Rectal smooth muscle tissue (tissue), 1 donor: ENCODE data around the gene GDF7.

Experiments used
- H3K27ac ChIP-seq: one replicate; pipeline ENCODE4 v1.7.0; 2013; ENCODE audit warnings: low read depth, low read length, inconsistent platforms
- H3K27me3 ChIP-seq: one replicate; pipeline ENCODE4 v1.7.0; 2013; ENCODE audit warnings: low read length; ENCODE audit not compliant: control insufficient read depth, insufficient read depth
- H3K36me3 ChIP-seq: one replicate; pipeline ENCODE4 v1.7.0; 2013; ENCODE audit warnings: low read length; ENCODE audit not compliant: control insufficient read depth, insufficient read depth
- H3K4me1 ChIP-seq: one replicate; pipeline ENCODE4 v1.7.0; 2013; ENCODE audit warnings: low read length; ENCODE audit not compliant: control insufficient read depth, insufficient read depth
- H3K4me3 ChIP-seq: one replicate; pipeline ENCODE4 v1.7.0; 2013; ENCODE audit warnings: low read length
- H3K9ac ChIP-seq: one replicate; pipeline ENCODE4 v1.7.0; 2013; ENCODE audit warnings: low read length

GDF7 gene

DNA sequence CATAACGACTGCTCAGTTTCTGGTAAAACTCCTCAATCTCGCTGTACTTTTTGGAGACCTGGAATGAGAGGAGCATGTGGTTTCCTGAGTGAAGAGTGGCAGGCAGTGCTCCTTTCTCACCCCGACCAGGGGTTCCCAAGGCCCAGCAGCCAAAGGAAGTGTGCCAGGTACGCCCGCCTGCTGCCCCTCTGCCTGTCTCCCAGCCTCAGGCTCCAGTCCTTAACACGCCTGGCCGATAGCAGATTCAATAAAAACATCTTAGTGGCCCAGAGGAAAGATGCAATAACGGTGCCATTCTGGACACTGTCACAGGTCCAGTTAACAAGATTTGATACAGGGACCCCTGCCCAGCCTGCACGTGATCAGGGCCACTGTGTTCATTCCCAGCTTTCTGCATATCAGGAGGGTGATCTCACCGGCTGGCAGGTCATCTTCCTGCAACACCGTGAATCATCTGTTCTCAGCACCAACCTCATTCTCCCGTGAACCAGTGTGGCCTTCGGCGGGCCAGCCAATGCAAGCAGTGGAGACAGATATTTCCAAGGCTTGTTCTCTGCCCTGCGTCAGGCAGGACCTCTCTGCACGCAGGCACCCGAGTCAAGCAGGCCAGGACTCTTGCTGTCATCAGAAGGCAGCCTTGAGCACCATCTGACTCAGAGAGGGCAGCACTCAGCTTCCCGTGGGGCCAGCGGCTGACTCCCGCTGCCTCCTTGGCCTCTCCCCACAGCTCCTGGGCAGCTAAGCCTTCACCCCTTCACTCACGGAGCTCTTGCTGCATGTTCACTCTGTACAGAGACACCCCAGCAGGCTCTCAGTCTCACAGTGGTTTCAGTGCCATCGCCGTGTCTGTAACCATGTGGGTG is 25.6 kb upstream of the GDF7 start:
- Histone ChIP-seq H3K36me3 (peaks cover 12% of the 10 kb centered on the region), H3K27ac (peak overlapping the region; percentile 95), H3K4me1 (peaks cover 46% of the 10 kb centered on the region), H3K9ac (peak overlapping the region; percentile 0), H3K4me3 (no peak overlapping the region), H3K27me3 (no peaks in the 10 kb centered on the region)

DNA sequence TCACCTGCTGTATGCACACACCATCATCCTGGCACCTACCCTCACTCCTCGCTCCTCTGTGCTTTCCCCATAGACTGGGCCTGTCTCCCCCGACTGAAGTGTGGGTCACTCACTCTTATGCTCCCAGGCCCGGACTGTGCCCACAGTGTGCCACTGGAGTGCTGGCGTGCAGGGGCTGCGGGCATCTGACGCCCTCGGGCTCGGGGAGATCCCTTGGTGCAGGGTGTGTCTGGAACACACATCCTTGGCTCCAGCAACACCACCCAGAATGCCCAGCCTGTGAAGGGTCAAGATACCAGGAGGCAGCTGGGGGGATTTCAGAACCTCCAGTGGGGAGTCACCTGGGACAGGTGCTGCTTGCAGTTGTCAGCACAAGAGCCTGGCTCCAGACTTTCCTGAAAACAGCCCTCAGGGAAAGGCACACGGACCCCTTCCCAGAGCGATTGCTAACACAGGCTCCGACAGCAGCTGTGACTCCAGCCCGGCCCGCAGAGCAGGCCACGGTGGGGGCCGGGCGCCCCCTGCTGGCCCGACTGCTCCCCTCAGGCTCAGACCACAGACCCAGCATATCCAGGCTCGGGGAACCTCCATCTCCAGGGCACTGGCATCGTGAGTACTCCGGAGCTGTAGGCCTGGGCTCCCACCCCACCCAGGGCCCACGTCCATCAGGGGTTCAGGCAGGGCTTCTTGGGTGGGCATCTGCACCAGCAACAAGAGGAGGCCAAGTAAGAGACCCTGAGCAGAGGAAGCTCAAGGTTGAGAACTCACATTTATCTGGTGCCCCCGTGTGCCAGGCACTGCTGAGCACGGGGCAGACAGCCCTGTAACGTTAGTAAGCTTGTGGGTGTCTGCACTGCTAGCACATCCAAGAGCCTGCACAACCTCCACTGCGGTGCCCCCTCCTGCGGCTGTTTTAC is 24.6 kb upstream of the GDF7 start:
- Histone ChIP-seq H3K27me3 (no peaks in the 10 kb centered on the region), H3K4me1 (peaks cover 40% of the 10 kb centered on the region), H3K4me3 (no peak overlapping the region), H3K27ac (peak overlapping the region; percentile 95), H3K9ac (peak overlapping the region; percentile 0), H3K36me3 (peaks cover 11% of the 10 kb centered on the region)

- Histone ChIP-seq H3K27ac (peak overlapping the region; percentile 95), H3K4me1 (peaks cover 33% of the 10 kb centered on the region), H3K36me3 (peaks cover 11% of the 10 kb centered on the region), H3K27me3 (no peaks in the 10 kb centered on the region), H3K9ac (no peak overlapping the region), H3K4me3 (no peak overlapping the region)
Observed at GRCh38 chr2:20643060-20643459, 23.9 kb upstream of the GDF7 start.

GRCh38 chr2:20643826-20644225 is 23.1 kb upstream of the GDF7 start:
- Histone ChIP-seq H3K4me3 (no peak overlapping the region), H3K4me1 (peaks cover 34% of the 10 kb centered on the region), H3K27ac (no peak overlapping the region), H3K9ac (no peak overlapping the region), H3K27me3 (no peaks in the 10 kb centered on the region), H3K36me3 (peaks cover 11% of the 10 kb centered on the region)

GRCh38 chr2:20645301-20645701 is 21.6 kb upstream of the GDF7 start:
- Histone ChIP-seq H3K4me3 (no peak overlapping the region), H3K27me3 (no peaks in the 10 kb centered on the region), H3K4me1 (peaks cover 41% of the 10 kb centered on the region), H3K9ac (no peak overlapping the region), H3K36me3 (peaks cover 11% of the 10 kb centered on the region), H3K27ac (no peak overlapping the region)

- H3K27me3 ChIP-seq, result no peaks in the 10 kb centered on the region
- H3K36me3 ChIP-seq, result peaks cover 7% of the 10 kb centered on the region
- H3K4me1 ChIP-seq, result peaks cover 36% of the 10 kb centered on the region
- H3K27ac ChIP-seq, result no peak overlapping the region
- H3K9ac ChIP-seq, result no peak overlapping the region
- H3K4me3 ChIP-seq, result no peak overlapping the region
Observed at GRCh38 chr2:20645761-20646160, 21.2 kb upstream of the GDF7 start.

- no peak overlapping the region for H3K9ac ChIP-seq
Observed at GRCh38 chr2:20646446-20646845, 20.5 kb upstream of the GDF7 start.

DNA sequence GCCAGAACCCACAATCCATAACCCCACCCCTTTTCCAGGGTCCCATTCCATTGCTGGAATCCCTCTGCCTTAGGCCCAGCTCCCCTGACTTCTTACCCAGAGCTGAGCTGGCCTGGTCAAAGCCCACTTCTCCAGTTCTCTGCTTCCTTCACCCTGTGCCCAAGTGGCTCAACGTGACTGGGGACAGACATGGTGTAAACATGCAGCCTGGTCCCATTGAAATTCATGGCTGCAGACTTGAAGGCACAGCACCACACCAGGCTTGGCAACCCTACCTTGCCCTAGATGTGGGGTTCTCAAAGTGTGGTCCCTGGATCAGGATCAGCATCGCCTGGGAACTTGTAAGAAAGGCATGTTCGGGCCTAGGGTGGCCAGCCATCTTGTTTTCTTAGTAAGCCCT is 19.7 kb upstream of the GDF7 start:
- no peak overlapping the region for H3K9ac ChIP-seq
- H3K27ac ChIP-seq, result no peak overlapping the region
- H3K36me3 ChIP-seq, result peaks cover 5% of the 10 kb centered on the region
- H3K4me3 ChIP-seq, result no peak overlapping the region
- H3K4me1 ChIP-seq, result peaks cover 27% of the 10 kb centered on the region
- H3K27me3 ChIP-seq, result no peaks in the 10 kb centered on the region

More at GRCh38 chr2:20646446-20646845, 20.5 kb upstream of the GDF7 start:
- peaks cover 5% of the 10 kb centered on the region for H3K36me3 ChIP-seq
- H3K4me1 ChIP-seq, result peaks cover 30% of the 10 kb centered on the region
- no peak overlapping the region for H3K4me3 ChIP-seq
- no peak overlapping the region for H3K27ac ChIP-seq
- H3K27me3 ChIP-seq, result no peaks in the 10 kb centered on the region

DNA sequence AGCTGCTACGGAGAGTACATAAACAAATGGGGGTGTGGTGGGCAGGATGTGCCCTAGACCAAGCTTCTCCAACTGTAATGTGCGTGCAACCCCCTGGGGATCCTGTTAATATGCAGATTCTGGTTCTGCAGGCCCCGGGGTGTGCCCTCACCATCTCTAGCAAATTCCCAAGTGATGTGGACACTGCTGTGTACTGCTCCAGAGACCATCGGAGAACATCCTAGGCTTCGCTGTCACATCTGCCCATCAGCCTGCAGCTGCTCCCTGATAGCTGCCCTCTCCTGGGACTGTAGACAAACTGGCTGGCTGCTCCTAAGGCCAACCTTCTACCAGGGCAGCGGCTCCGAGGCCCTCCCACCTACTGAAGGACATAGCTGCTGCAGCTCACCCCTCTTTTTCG is 19.2 kb upstream of the GDF7 start:
- peaks cover 27% of the 10 kb centered on the region for H3K4me1 ChIP-seq
- peak overlapping the region; percentile 10 for H3K27ac ChIP-seq
- no peaks in the 10 kb centered on the region for H3K27me3 ChIP-seq
- H3K36me3 ChIP-seq, result peaks cover 5% of the 10 kb centered on the region
- H3K4me3 ChIP-seq, result no peak overlapping the region
- no peak overlapping the region for H3K9ac ChIP-seq

DNA sequence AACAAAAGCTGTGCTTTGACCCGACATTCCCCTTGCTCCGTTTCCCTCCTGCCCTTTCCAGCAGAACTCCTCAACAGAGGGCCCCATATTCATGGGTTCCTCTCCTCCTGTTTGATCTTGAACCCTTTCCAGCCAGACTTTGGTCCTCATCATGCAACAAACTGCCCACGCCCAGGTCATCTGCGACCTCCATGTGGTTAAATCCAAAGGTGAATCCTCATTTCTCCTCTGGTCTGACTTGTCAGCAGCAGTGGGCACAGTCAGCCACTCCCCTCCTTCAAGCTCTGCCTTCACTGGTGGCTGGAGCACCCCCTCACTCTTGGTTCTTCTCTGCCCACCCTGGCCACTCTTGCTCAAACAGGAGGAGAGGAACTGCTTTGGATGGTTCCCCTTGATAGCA is 18.7 kb upstream of the GDF7 start:
- peak overlapping the region; percentile 10 for H3K27ac ChIP-seq
- H3K4me3 ChIP-seq, result peak overlapping the region; percentile 9
- H3K4me1 ChIP-seq, result peaks cover 27% of the 10 kb centered on the region
- no peak overlapping the region for H3K9ac ChIP-seq
- H3K36me3 ChIP-seq, result peaks cover 5% of the 10 kb centered on the region
- no peaks in the 10 kb centered on the region for H3K27me3 ChIP-seq

- peaks cover 5% of the 10 kb centered on the region for H3K36me3 ChIP-seq
- peaks cover 27% of the 10 kb centered on the region for H3K4me1 ChIP-seq
- no peaks in the 10 kb centered on the region for H3K27me3 ChIP-seq
- H3K27ac ChIP-seq, result peak overlapping the region; percentile 35
- H3K9ac ChIP-seq, result no peak overlapping the region
- peak overlapping the region; percentile 9 for H3K4me3 ChIP-seq
Observed at GRCh38 chr2:20648831-20649230, 18.1 kb upstream of the GDF7 start.

- no peaks in the 10 kb centered on the region for H3K27me3 ChIP-seq
- H3K9ac ChIP-seq, result peak overlapping the region; percentile 11
- H3K27ac ChIP-seq, result peak overlapping the region; percentile 90
- peaks cover 5% of the 10 kb centered on the region for H3K36me3 ChIP-seq
- peaks cover 27% of the 10 kb centered on the region for H3K4me1 ChIP-seq
- H3K4me3 ChIP-seq, result peak overlapping the region; percentile 89
Observed at GRCh38 chr2:20649576-20649975, 17.4 kb upstream of the GDF7 start.
